ENCODE results near the gene SRL.
"Not testable (repeated sequence)": the region's sequence is repeated elsewhere in the genome, so short reads cannot be mapped to it uniquely, and the experiment has no call there.

The SRL gene

GRCh38 chr16:4220358-4220757 is 21.5 kb downstream of the SRL start:
- DNase-seq: no peak

GRCh38 chr16:4218202-4218601 is 23.7 kb downstream of the SRL start:
- no peak for DNase-seq

GRCh38 chr16:4217204-4218131 is 24.4 kb downstream of the SRL start:
- no peak for DNase-seq

- no peak for DNase-seq
Measured at GRCh38 chr16:4216596-4216995, 25.3 kb downstream of the SRL start.

- no peak for DNase-seq
Measured at GRCh38 chr16:4215106-4215505, 26.8 kb downstream of the SRL start.

GRCh38 chr16:4214215-4214621 is 27.7 kb downstream of the SRL start:
- DNase-seq: peak; percentile 37

- peak; percentile 12 for DNase-seq
Measured at GRCh38 chr16:4213737-4214136, 28.1 kb downstream of the SRL start.

GRCh38 chr16:4212934-4213296 is 29.0 kb downstream of the SRL start:
- DNase-seq: peak; percentile 29

GRCh38 chr16:4212211-4212933 is 29.5 kb downstream of the SRL start:
- no peak for DNase-seq

- DNase-seq: not testable (repeated sequence)
Measured at GRCh38 chr16:4211445-4212210, 30.3 kb downstream of the SRL start.

- DNase-seq: no peak
Measured at GRCh38 chr16:4209666-4210065, 32.2 kb downstream of the SRL start.

- no peak for DNase-seq
Measured at GRCh38 chr16:4208341-4208751, 33.5 kb downstream of the SRL start.

GRCh38 chr16:4207683-4208340 is 34.1 kb downstream of the SRL start:
- no peak for DNase-seq

GRCh38 chr16:4207229-4207628 is 34.7 kb downstream of the SRL start:
- DNase-seq: no peak

- no peak for DNase-seq
Measured at GRCh38 chr16:4206680-4207079, 35.2 kb downstream of the SRL start.

GRCh38 chr16:4205971-4206370 is 35.9 kb downstream of the SRL start:
- no peak for DNase-seq

- DNase-seq: no peak
Measured at GRCh38 chr16:4204521-4204920, 37.4 kb downstream of the SRL start.

GRCh38 chr16:4203748-4204147 is 38.1 kb downstream of the SRL start:
- DNase-seq: no peak

- no peak for DNase-seq
Measured at GRCh38 chr16:4202615-4203345, 39.1 kb downstream of the SRL start.

- no peak for DNase-seq
Measured at GRCh38 chr16:4200781-4201137, 41.1 kb downstream of the SRL start.

- DNase-seq: peak; percentile 62
Measured at GRCh38 chr16:4200000-4200780, 41.7 kb downstream of the SRL start.

All from inflammatory macrophage treated with lipopolysaccharide for 4 hours (primary cell).